Smooth muscle cell (in vitro differentiated cells): ENCODE measurements around the gene ZNF385D. TPM values are rescaled to one million over a fixed set of nuclear protein-coding genes. Genes with fewer than 3 reads are reported as not detected.

Experiments
- DNase-seq: peaks from one replicate; lab custom pipeline; 2025; ENCODE audit not compliant: unreplicated experiment; lab: John Stamatoyannopoulos, UW
- H2AFZ ChIP-seq: fragments of 200-600 bp; sonication (generic); 2 replicates; pipeline ENCODE4 v1.6.0; 2016; ENCODE audit warnings: antibody characterized with exemption, low read depth, mild to moderate bottlenecking
- H3F3A ChIP-seq: fragments of 200-600 bp; sonication (generic); 2 replicates; pipeline ENCODE4 v1.6.0; 2017; ENCODE audit warnings: antibody characterized with exemption, low read depth
- H3K27ac ChIP-seq: fragments of 200-600 bp; sonication (generic); 2 replicates; pipeline ENCODE4 v1.5.1; 2016; ENCODE audit warnings: low read depth, mild to moderate bottlenecking
- H3K27me3 ChIP-seq: fragments of 200-600 bp; sonication (generic); 2 replicates; pipeline ENCODE4 v1.6.1; 2016; ENCODE audit warnings: low read depth, mild to moderate bottlenecking
- H3K36me3 ChIP-seq: fragments of 200-600 bp; sonication (generic); 2 replicates; pipeline ENCODE4 v1.5.1; 2016; ENCODE audit warnings: low read depth
- H3K4me1 ChIP-seq: fragments of 200-600 bp; sonication (generic); 2 replicates; pipeline ENCODE4 v1.5.1; 2016; ENCODE audit warnings: low read depth
- H3K4me2 ChIP-seq: fragments of 200-600 bp; sonication (generic); 2 replicates; pipeline ENCODE4 v1.6.0; 2016; ENCODE audit warnings: mild to moderate bottlenecking
- H3K4me3 ChIP-seq: fragments of 200-600 bp; sonication (generic); 2 replicates; pipeline ENCODE4 v1.5.1; 2016; ENCODE audit warnings: mild to moderate bottlenecking
- H3K79me2 ChIP-seq: fragments of 200-600 bp; sonication (generic); 2 replicates; pipeline ENCODE4 v1.6.0; 2016; ENCODE audit warnings: low read depth, mild to moderate bottlenecking
- H3K9ac ChIP-seq: fragments of 200-600 bp; sonication (generic); 2 replicates; pipeline ENCODE4 v1.6.0; 2016; ENCODE audit warnings: low read depth
- H3K9me3 ChIP-seq: fragments of 200-600 bp; sonication (generic); replicated peaks from 2 replicates; pipeline ENCODE4 v1.5.1; 2016; ENCODE audit warnings: low read depth
- H4K20me1 ChIP-seq: fragments of 200-600 bp; sonication (generic); 2 replicates; pipeline ENCODE4 v1.6.0; 2016; ENCODE audit warnings: low read depth
- WGBS: methylation state at CpG from one replicate; pipeline ENCODE4 v1.1.7; 2016; ENCODE audit warnings: low lambda C conversion rate; 5-methylcytosine and 5-hydroxymethylcytosine counted together
- polyA plus RNA-seq: library from polyadenylated mRNA; unstranded; fragments of >200 nt; fragmentation: Nextera tagmentation; extraction: Ambion mirVana; gene quantifications from 2 replicates; pipeline ENCODE4 v1.2.1, GENCODE V29; 2016
- total RNA-seq: library from RNA; depleted of rRNA; stranded (reverse); fragments of >200 nt; gene quantifications from 2 replicates; pipeline ENCODE4 v1.2.3, GENCODE V29; 2014
- TF ChIP-seq, protein P1 (sequence below): fragments of 200-600 bp; sonication (generic); IDR thresholded peaks from 2 replicates; pipeline ENCODE4 v1.5.1; 2017; ENCODE audit warnings: borderline replicate concordance, mild to moderate bottlenecking, antibody characterized with exemption; ENCODE audit not compliant: insufficient read depth, poor library complexity, severe bottlenecking

The ZNF385D gene
- total and polyA plus RNA-seq, 2 experiments from 2014 or later = 0.13 to 2.4 TPM

DNA sequence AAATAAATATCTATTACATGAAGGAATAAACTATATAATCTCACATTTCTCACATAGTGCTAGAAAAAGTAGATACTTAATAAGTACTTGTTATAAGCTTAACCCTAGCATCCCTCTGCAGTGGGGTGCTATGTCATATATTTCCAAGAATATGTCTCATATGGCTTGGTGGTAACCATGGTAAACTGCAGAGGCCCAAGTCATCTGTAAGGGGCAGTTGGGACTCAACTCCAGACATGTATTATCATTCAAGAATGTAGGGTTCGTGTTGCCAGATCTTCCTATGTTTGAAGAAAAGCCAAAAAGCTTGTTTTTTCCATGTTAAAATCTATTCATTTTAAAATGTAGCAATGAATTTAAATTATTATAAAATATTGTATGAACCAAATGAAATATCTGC is 46.2 kb downstream of the ZNF385D start:
- no peak for DNase-seq

DNA sequence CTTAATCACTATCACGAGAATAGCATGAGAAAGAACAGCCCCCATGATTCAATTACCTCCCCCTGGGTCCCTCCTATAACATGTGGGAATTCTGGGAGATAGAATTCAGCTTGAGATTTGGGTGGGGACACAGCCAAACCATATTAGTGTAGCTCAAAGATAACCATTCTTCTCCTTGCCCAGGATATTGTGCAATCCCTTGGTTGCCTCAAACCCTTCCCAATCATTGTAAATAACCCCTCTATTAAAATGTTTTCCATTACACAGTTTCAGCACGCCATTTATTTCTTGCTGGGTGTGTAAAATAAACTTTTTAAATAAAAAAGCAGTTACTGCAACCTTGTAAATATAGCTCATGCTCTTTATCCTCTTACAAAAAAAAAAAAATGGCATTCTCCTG is 47.7 kb downstream of the ZNF385D start:
- Histone ChIP-seq H3K79me2 (no peaks in the 10 kb centered on the region), H3F3A (no peaks in the 10 kb centered on the region), H3K36me3 (no peaks in the 10 kb centered on the region), H4K20me1 (no peaks in the 10 kb centered on the region), H3K4me3 (no peak overlapping the region), H2AFZ (no peak overlapping the region), H3K9me3 (no peaks in the 10 kb centered on the region), H3K27me3 (no peaks in the 10 kb centered on the region), H3K4me1 (no peaks in the 10 kb centered on the region), H3K9ac (no peak overlapping the region), H3K27ac (no peak overlapping the region), H3K4me2 (no peak overlapping the region)
- 82% methylated on average over 2 of the region's 2 CpGs for WGBS
- TF ChIP-seq, protein P1, sequence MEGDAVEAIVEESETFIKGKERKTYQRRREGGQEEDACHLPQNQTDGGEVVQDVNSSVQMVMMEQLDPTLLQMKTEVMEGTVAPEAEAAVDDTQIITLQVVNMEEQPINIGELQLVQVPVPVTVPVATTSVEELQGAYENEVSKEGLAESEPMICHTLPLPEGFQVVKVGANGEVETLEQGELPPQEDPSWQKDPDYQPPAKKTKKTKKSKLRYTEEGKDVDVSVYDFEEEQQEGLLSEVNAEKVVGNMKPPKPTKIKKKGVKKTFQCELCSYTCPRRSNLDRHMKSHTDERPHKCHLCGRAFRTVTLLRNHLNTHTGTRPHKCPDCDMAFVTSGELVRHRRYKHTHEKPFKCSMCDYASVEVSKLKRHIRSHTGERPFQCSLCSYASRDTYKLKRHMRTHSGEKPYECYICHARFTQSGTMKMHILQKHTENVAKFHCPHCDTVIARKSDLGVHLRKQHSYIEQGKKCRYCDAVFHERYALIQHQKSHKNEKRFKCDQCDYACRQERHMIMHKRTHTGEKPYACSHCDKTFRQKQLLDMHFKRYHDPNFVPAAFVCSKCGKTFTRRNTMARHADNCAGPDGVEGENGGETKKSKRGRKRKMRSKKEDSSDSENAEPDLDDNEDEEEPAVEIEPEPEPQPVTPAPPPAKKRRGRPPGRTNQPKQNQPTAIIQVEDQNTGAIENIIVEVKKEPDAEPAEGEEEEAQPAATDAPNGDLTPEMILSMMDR = no peak
- no peak for DNase-seq

More for the DNA sequence above, 46.2 kb downstream of the ZNF385D start:
- no peak overlapping the region for H3K4me3 ChIP-seq
- H3K4me1 ChIP-seq = no peaks in the 10 kb centered on the region
- H3K79me2 ChIP-seq = no peaks in the 10 kb centered on the region
- no peak overlapping the region for H3K27ac ChIP-seq
- TF ChIP-seq, protein P1 = no peak
- H3F3A ChIP-seq = no peaks in the 10 kb centered on the region
- WGBS = 81% methylated on average over 1 of the region's 1 CpG
- no peaks in the 10 kb centered on the region for H3K9me3 ChIP-seq
- H2AFZ ChIP-seq = no peak overlapping the region
- H3K9ac ChIP-seq = no peak overlapping the region
- H3K4me2 ChIP-seq = no peak overlapping the region
- no peaks in the 10 kb centered on the region for H3K36me3 ChIP-seq
- H3K27me3 ChIP-seq = no peaks in the 10 kb centered on the region
- H4K20me1 ChIP-seq = no peaks in the 10 kb centered on the region

DNA sequence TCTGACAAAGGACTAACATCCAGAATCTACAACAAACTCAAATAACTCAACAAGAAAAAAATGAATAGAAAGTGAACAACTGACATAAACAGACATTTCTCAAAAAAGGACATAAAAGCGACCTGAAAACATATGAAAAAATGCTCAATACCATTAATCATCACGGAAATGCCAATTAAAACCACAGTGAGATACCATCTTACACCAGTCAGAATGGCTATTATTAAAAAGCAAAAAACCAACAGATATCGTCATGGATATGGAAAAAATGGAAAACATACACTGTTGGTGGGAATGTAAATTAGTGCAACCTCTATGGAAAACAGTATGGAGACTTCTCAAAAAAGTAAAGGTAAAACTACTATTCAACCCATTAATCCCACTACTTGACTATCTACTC is 53.3 kb downstream of the ZNF385D start:
- no peaks in the 10 kb centered on the region for H3K4me1 ChIP-seq
- 77% methylated on average over 3 of the region's 3 CpGs for WGBS
- H3K79me2 ChIP-seq = no peaks in the 10 kb centered on the region
- DNase-seq = no peak
- TF ChIP-seq, protein P1 = no peak
- no peak overlapping the region for H2AFZ ChIP-seq
- no peaks in the 10 kb centered on the region for H3K9me3 ChIP-seq
- no peaks in the 10 kb centered on the region for H3F3A ChIP-seq
- no peak overlapping the region for H3K9ac ChIP-seq
- no peak overlapping the region for H3K27ac ChIP-seq
- H3K27me3 ChIP-seq = no peaks in the 10 kb centered on the region
- no peaks in the 10 kb centered on the region for H4K20me1 ChIP-seq
- no peak overlapping the region for H3K4me2 ChIP-seq
- H3K36me3 ChIP-seq = no peaks in the 10 kb centered on the region
- no peak overlapping the region for H3K4me3 ChIP-seq

DNA sequence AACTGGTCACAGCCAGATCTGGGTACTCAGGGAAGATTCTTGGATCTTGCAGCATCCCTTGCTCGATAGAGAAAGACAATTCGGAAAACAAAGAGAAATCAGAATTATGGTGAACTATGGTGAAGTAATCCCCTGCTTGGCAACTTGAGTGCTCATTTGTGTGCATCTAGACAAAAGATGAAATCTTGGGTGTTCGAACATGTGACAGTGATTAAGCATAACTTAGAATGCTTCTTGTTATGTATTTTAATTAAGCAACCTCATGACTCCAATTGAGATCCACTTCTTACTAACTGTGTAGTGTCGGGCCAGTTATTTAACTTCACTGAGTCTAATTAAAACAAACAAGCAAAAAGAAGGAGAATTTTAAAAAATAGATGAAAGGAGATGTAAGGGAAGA is 56.5 kb downstream of the ZNF385D start:
- no peak overlapping the region for H3K9ac ChIP-seq
- no peak overlapping the region for H3K4me3 ChIP-seq
- 88% methylated on average over 4 of the region's 4 CpGs for WGBS
- TF ChIP-seq, protein P1 = no peak
- H3K36me3 ChIP-seq = no peaks in the 10 kb centered on the region
- DNase-seq = no peak
- no peaks in the 10 kb centered on the region for H3F3A ChIP-seq
- H3K4me2 ChIP-seq = no peak overlapping the region
- no peaks in the 10 kb centered on the region for H3K27me3 ChIP-seq
- H3K4me1 ChIP-seq = no peaks in the 10 kb centered on the region
- no peaks in the 10 kb centered on the region for H4K20me1 ChIP-seq
- no peak overlapping the region for H3K27ac ChIP-seq
- no peaks in the 10 kb centered on the region for H3K79me2 ChIP-seq
- H2AFZ ChIP-seq = no peak overlapping the region
- no peaks in the 10 kb centered on the region for H3K9me3 ChIP-seq
